ENCODE measurements around the gene TAS2R40. TPM values are rescaled to one million over a fixed set of nuclear protein-coding genes. Genes with fewer than 3 reads are reported as not detected.
"Not testable (repeated sequence)": the region's sequence is repeated elsewhere in the genome, so short reads cannot be mapped to it uniquely, and the experiment has no call there.

Gene TAS2R40
- not detected for total RNA-seq

- H3K27me3 Mint-ChIP-seq = peaks cover 25 to 29% of the 10 kb centered on the region in 2 donors
- no peak for DNase-seq (ENCODE audit: low spot score)
- ATAC-seq = no peak
- H3K4me3 Mint-ChIP-seq = no peak within 1 kb of the TSS
- no peaks in the 10 kb centered on the region for H3K9me3 Mint-ChIP-seq
- no peak within 1 kb of the TSS for H3K27ac Mint-ChIP-seq
- H3K4me1 Mint-ChIP-seq (ENCODE audit: low read depth in 2 of 2) = no peaks in the 10 kb centered on the region
- H3K36me3 Mint-ChIP-seq = no peaks in the 10 kb centered on the region
Measured at GRCh38 chr7:143221737-143222136, at the start of gene TAS2R40. TAS2R40 (plus strand) TSS chr7:143222037; CDS start chr7:143222079, 42 bp downstream.

- DNase-seq (ENCODE audit: low spot score) = no peak
- Mint-ChIP-seq H3K9me3 (no peaks in the 10 kb centered on the region), H3K4me3 (no peak overlapping the region), H3K27ac (no peak overlapping the region), H3K36me3 (no peaks in the 10 kb centered on the region), H3K27me3 (peaks cover 14 to 17% of the 10 kb centered on the region in 2 donors), H3K4me1 (ENCODE audit: low read depth in 2 of 2) (no peaks in the 10 kb centered on the region)
- ATAC-seq = no peak
Measured at GRCh38 chr7:143172354-143172753, 49.5 kb upstream of the TAS2R40 start.

DNA sequence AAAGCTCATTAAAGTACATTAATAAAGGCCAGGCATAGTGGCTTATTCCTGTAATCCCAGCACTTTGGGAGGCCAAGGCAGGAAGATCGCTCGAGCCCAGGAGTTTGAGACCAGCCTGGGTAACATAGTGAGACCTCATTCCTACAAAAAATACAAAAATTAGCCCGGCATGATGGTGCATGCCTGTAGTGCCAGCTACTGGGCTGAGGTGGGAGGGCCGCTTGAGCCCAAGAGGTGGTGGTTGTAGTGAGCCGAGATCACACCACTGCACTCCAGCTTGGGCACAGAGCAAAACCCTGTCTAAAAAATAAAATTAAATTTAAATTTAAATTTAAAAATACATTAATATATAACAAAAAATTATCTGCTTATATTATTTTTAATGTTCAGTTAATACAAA, 45.7 kb upstream of the TAS2R40 start:
- Mint-ChIP-seq H3K9me3 (peaks cover 4% of the 10 kb centered on the region), H3K27me3 (peaks cover 2 to 12% of the 10 kb centered on the region in 2 donors), H3K4me3 (no peak overlapping the region), H3K36me3 (peaks cover 9% of the 10 kb centered on the region), H3K4me1 (ENCODE audit: low read depth in 2 of 2) (no peaks in the 10 kb centered on the region), H3K27ac (no peak overlapping the region)
- ATAC-seq = no peak
- DNase-seq (ENCODE audit: low spot score) = no peak

GRCh38 chr7:143177374-143178119, 44.3 kb upstream of the TAS2R40 start:
- Mint-ChIP-seq H3K4me3 (no peak overlapping the region), H3K36me3 (peaks cover 9% of the 10 kb centered on the region), H3K27me3 (peaks cover 8 to 12% of the 10 kb centered on the region in 2 donors), H3K9me3 (peaks cover 4% of the 10 kb centered on the region), H3K4me1 (ENCODE audit: low read depth in 2 of 2) (no peaks in the 10 kb centered on the region), H3K27ac (no peak overlapping the region)
- DNase-seq (ENCODE audit: low spot score) (no peak), ATAC-seq (no peak)

- not testable (repeated sequence) for H3K36me3 Mint-ChIP-seq; H3K27ac Mint-ChIP-seq; ATAC-seq; H3K4me1 Mint-ChIP-seq (ENCODE audit: low read depth in 2 of 2); H3K4me3 Mint-ChIP-seq; DNase-seq (ENCODE audit: low spot score); H3K9me3 Mint-ChIP-seq
- H3K27me3 Mint-ChIP-seq = peaks cover 15 to 25% of the 10 kb centered on the region in 2 donors
Measured at GRCh38 chr7:143180771-143181170, 41.1 kb upstream of the TAS2R40 start.

DNA sequence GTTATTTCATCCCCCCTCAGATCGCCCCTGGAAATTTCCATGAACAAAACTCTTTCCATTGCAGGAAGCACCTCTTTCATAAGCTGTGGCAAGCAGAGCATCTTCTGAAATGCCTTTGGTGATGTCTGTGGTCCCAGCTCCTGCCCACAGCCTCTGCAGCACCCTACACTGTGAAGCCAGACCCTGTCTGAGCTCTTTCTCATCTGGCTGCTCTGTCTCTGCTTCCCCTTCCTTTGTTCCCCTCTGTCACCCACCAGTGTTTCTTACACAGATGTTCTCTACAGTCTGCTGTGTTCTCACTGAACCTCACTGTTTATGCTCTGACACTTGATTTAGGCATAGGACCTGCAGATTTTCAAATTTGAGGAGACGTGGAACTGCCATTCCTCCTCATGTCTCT, 40.5 kb upstream of the TAS2R40 start:
- ATAC-seq = no peak
- Mint-ChIP-seq H3K36me3 (peaks cover 9% of the 10 kb centered on the region), H3K4me1 (ENCODE audit: low read depth in 2 of 2) (no peaks in the 10 kb centered on the region), H3K4me3 (no peak overlapping the region), H3K27ac (no peak overlapping the region), H3K9me3 (peaks cover 4% of the 10 kb centered on the region), H3K27me3 (peaks cover 15 to 31% of the 10 kb centered on the region in 2 donors)
- DNase-seq (ENCODE audit: low spot score) = no peak

DNA sequence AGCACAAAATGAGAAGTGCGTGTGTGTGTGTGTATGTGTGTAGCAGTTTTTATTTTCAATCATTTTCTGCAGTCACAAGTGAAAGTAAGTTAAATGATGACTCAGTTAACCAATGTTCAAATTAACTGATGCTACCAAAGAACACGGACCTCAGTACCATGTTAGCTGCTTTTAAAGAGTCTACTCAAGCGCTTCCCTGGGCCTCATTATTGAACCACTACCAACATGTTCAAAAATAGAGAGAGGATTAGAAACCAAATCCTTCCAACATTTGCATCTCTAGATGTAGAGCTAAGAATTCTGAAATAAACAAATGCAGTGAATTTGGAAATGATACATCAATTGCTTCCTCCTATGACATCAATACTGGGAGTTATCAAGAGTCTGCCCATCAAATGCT, 38.8 kb upstream of the TAS2R40 start, which contains the start of gene TAS2R39:
TSS of gene TAS2R39 (plus strand) at position 396 of the 400 bp plus-strand sequence. CDS start at position 396, 0 bp downstream.
- peaks cover 19 to 38% of the 10 kb centered on the region in 2 donors for H3K27me3 Mint-ChIP-seq
- no peaks in the 10 kb centered on the region for H3K4me1 Mint-ChIP-seq (ENCODE audit: low read depth in 2 of 2)
- H3K9me3 Mint-ChIP-seq = peaks cover 1% of the 10 kb centered on the region
- no peak for ATAC-seq
- no peak for DNase-seq (ENCODE audit: low spot score)
- no peak within 1 kb of the TSS for H3K27ac Mint-ChIP-seq
- H3K36me3 Mint-ChIP-seq = peaks cover 4% of the 10 kb centered on the region
- H3K4me3 Mint-ChIP-seq = no peak within 1 kb of the TSS

DNA sequence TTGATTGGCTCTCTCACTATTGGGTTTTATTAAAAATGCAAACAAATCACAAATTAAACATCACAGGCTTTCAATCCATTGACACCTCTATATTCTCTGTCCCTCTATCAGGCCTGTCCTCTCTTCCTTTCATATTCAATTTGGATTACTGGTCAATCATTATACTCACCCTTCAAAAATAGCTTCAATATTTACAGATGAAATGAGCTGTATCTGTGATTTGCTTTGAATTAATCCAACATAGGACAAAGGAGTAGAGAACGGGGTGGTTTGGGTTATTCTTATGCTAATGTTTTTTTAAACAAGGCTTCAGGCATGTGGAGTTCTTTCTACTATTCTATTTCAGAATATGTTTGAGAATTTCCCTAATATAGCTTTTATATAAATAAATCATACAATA, 36.3 kb upstream of the TAS2R40 start:
- peaks cover 19 to 31% of the 10 kb centered on the region in 2 donors for H3K27me3 Mint-ChIP-seq
- no peak overlapping the region for H3K27ac Mint-ChIP-seq
- no peaks in the 10 kb centered on the region for H3K9me3 Mint-ChIP-seq
- no peaks in the 10 kb centered on the region for H3K36me3 Mint-ChIP-seq
- DNase-seq (ENCODE audit: low spot score) (no peak), ATAC-seq (no peak)
- no peak overlapping the region for H3K4me3 Mint-ChIP-seq
- H3K4me1 Mint-ChIP-seq (ENCODE audit: low read depth in 2 of 2) = no peaks in the 10 kb centered on the region

DNA sequence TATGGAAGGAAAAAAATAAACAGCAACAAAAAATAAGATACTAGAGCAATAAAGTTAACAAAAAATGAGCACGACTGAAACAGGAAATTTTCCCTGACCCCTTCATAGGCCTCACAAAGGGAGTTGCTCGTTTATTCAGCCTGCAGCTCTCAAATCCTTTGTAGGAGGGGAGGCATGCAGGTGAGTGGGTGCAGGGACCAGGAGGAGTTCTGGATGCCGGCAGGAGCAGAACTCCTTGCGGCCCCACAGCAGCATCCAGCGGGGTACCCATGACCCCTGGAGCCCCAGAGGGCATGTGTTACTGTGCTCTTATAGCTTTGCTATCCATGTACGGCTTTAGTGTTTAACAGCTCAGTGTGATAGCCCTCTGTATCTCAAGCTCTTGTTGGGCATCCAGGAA, 32.8 kb upstream of the TAS2R40 start:
- ATAC-seq (no peak), DNase-seq (ENCODE audit: low spot score) (no peak)
- H3K4me1 Mint-ChIP-seq (ENCODE audit: low read depth in 2 of 2) = no peaks in the 10 kb centered on the region
- peaks cover 11 to 27% of the 10 kb centered on the region in 2 donors for H3K27me3 Mint-ChIP-seq
- H3K27ac Mint-ChIP-seq = no peak overlapping the region
- no peak overlapping the region for H3K4me3 Mint-ChIP-seq
- no peaks in the 10 kb centered on the region for H3K9me3 Mint-ChIP-seq
- H3K36me3 Mint-ChIP-seq = no peaks in the 10 kb centered on the region

- Mint-ChIP-seq H3K27me3 (peaks cover 9 to 17% of the 10 kb centered on the region in 2 donors), H3K36me3 (no peaks in the 10 kb centered on the region), H3K4me1 (ENCODE audit: low read depth in 2 of 2) (no peaks in the 10 kb centered on the region), H3K27ac (no peak overlapping the region), H3K4me3 (no peak overlapping the region), H3K9me3 (no peaks in the 10 kb centered on the region)
- DNase-seq (ENCODE audit: low spot score) (no peak), ATAC-seq (no peak)
Measured at GRCh38 chr7:143193880-143194279, 28.0 kb upstream of the TAS2R40 start.

- Mint-ChIP-seq H3K36me3 (no peaks in the 10 kb centered on the region), H3K27me3 (peaks cover 21 to 41% of the 10 kb centered on the region in 2 donors), H3K4me1 (ENCODE audit: low read depth in 2 of 2) (no peaks in the 10 kb centered on the region), H3K4me3 (no peak overlapping the region), H3K27ac (no peak overlapping the region), H3K9me3 (no peaks in the 10 kb centered on the region)
- DNase-seq (ENCODE audit: low spot score) = no peak
- ATAC-seq = no peak
Measured at GRCh38 chr7:143199040-143199439, 22.8 kb upstream of the TAS2R40 start.

DNA sequence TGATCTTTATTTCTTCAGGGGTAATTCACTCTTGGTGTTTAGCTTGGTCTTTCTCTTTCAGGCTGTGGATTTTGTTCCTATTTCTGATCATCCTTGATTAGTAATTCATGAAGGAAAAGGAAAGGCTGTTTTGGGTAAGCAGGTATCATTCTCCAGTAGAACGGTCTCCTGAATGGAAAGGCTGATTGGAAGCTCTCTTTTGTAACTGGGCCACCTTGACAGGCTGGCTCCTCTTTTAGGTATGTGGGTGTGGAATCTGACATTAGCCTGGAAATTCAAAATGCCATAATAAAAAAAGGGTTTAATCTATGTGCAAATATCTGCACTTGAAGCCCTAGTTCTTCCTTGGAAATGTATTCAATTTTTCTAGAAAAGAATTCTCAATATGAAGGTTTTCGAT, 19.7 kb upstream of the TAS2R40 start:
- DNase-seq (ENCODE audit: low spot score) = no peak
- Mint-ChIP-seq H3K27ac (no peak overlapping the region), H3K9me3 (no peaks in the 10 kb centered on the region), H3K4me1 (ENCODE audit: low read depth in 2 of 2) (peaks cover 9 to 10% of the 10 kb centered on the region in 2 donors), H3K27me3 (peaks cover 19 to 44% of the 10 kb centered on the region in 2 donors), H3K36me3 (no peaks in the 10 kb centered on the region), H3K4me3 (no peak overlapping the region)
- no peak for ATAC-seq

- ATAC-seq (no peak), DNase-seq (ENCODE audit: low spot score) (no peak)
- Mint-ChIP-seq H3K4me3 (no peak overlapping the region), H3K27me3 (peaks cover 19 to 37% of the 10 kb centered on the region in 2 donors), H3K27ac (no peak overlapping the region), H3K4me1 (ENCODE audit: low read depth in 2 of 2) (peaks cover 9 to 10% of the 10 kb centered on the region in 2 donors), H3K36me3 (no peaks in the 10 kb centered on the region), H3K9me3 (no peaks in the 10 kb centered on the region)
Measured at GRCh38 chr7:143203386-143203785, 18.5 kb upstream of the TAS2R40 start.

DNA sequence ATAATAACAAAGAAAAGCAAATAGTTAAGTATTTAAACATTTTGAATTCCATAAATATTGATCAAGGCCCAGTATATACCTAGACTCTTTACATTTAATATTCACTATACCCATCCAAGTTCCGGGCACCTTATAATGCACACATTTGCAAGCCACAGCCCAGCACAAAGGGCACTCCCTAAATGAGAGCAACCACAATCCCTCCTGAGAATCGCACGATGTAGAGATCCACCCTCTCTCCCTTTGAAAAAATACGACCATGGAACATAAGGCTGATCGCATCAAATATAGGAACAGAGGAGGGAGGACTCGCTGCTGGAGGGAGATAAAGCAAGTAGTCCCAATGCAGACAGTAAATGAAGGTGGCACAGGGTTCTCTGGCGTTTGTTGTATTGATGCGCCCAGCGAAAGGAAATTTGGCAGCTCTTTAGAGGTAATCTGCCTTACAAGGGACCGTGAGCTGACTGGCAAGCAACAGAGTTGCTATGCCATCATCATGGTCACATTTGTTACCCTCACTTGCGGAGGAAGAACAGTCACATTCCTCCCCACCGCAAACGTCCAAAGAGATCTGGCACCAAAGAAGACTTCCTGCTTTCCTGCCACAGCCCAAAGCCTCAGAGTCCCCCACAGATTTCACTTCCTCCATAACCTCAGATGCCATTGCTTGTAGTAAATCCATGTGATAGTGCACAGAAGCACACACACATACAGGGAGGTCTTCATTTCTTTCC, 16.1 kb upstream of the TAS2R40 start:
- H3K9me3 Mint-ChIP-seq = no peaks in the 10 kb centered on the region
- H3K27ac Mint-ChIP-seq = no peak overlapping the region
- peaks cover 9 to 10% of the 10 kb centered on the region in 2 donors for H3K4me1 Mint-ChIP-seq (ENCODE audit: low read depth in 2 of 2)
- no peaks in the 10 kb centered on the region for H3K36me3 Mint-ChIP-seq
- DNase-seq (ENCODE audit: low spot score) (no peak), ATAC-seq (peak in 1 of 2 donors; percentile 41)
- H3K4me3 Mint-ChIP-seq = no peak overlapping the region
- peaks cover 16 to 40% of the 10 kb centered on the region in 2 donors for H3K27me3 Mint-ChIP-seq

Data from natural killer cell treated with Interleukin-12 subunit alpha and Interleukin-12 subunit beta and Interleukin-15 and Interleukin-18, amount 100 ng/mL, for 72 hours (primary cell).